Activated T-helper 1 cell treated with anti-CD3 and anti-CD28 coated beads, Interleukin-12 subunit alpha, Interleukin-12 subunit beta, Interleukin-2, Interleukin-4 antibody, amounts not matched to agents 30 ng/mL and 10 ng/mL and 1 ng/mL, durations not matched to agents 14 hours and 24 hours and 36 hours (primary cell): ENCODE results near the gene MIA2. TPM values are rescaled to one million over a fixed set of nuclear protein-coding genes. Genes with fewer than 3 reads are reported as not detected.
"Not testable (repeated sequence)": the region's sequence is repeated elsewhere in the genome, so short reads cannot be mapped to it uniquely, and the experiment has no call there.

Experiments
- DNase-seq: peaks from one replicate; pipeline ENCODE4 v3.0.0; 2021; ENCODE audit warnings: low spot score
- H3K27ac Mint-ChIP-seq: one replicate; pipeline ENCODE4 v1.8.0; 2021; ENCODE audit warnings: mild to moderate bottlenecking, mixed read lengths
- H3K27me3 Mint-ChIP-seq: one replicate; pipeline ENCODE4 v1.8.0; 2022; ENCODE audit warnings: mild to moderate bottlenecking, moderate library complexity, mixed read lengths; ENCODE audit not compliant: insufficient read depth
- H3K36me3 Mint-ChIP-seq: one replicate; pipeline ENCODE4 v1.8.0; 2021; ENCODE audit warnings: low read depth, mixed read lengths
- H3K4me1 Mint-ChIP-seq: one replicate; pipeline ENCODE4 v1.8.0; 2021; ENCODE audit warnings: low read depth, mixed read lengths
- H3K4me3 Mint-ChIP-seq: one replicate; pipeline ENCODE4 v1.8.0; 2021; ENCODE audit warnings: mild to moderate bottlenecking, moderate library complexity, mixed read lengths
- H3K9me3 Mint-ChIP-seq: one replicate; pipeline ENCODE4 v1.8.0; 2021; ENCODE audit warnings: mixed read lengths
- intact Hi-C: fragments of 100-400 bp; cut with micrococcal nuclease; formaldehyde crosslinking; loops from one replicate; pipeline ENCODE4 v1.15.1; 2024
- total RNA-seq: library from RNA; stranded (reverse); gene quantifications from 2 replicates; pipeline ENCODE4 v1.2.3, GENCODE V29; 2022

Gene MIA2
- total RNA-seq, 1 donor from 2014 or later, result 22.6 TPM

DNA sequence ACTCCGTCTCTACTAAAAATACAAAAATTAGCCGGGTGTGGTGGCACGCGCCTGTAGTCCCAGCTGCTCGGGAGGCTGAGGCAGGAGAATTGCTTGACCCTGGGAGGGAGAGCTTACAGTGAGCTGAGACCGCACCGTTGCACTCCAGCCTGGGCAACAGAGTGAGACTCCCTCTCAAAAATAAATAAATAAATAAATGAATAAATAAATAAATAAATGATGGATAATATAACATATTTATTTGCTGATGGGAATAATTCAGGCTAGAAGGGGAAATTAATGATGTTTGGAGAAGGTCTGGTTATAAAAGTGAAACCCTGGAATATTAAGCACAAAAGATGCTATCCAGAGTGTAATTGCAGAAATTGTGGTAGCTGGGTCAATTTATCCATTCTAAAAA, 107.4 kb downstream of the MIA2 start:
- Mint-ChIP-seq H3K4me1 (peaks cover 14% of the 10 kb centered on the region), H3K36me3 (peaks cover 20% of the 10 kb centered on the region)
- DNase-seq, H3K4me3 Mint-ChIP-seq, H3K27me3 Mint-ChIP-seq, H3K27ac Mint-ChIP-seq, intact Hi-C loops, H3K9me3 Mint-ChIP-seq: not testable (repeated sequence)

DNA sequence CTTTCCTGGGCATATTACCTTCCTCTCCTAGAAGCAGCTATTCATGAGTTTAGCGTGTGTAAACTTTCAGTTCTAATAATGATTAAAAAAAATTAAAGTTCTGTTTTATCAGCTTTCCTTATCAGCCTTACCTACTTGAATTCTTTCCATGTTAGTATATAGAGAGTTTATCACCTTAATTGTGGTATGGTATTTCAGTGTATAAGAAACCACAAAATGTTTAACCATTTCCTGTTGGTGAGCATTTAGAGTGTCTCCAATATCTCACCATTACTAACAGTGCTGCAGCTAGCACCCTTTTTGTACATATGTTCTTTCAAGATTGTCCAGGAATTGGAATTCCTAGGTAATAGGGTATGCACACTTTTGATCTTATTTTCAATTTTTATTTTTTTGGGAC, 109.1 kb downstream of the MIA2 start:
- Mint-ChIP-seq H3K4me1 (peaks cover 14% of the 10 kb centered on the region), H3K27ac (no peak overlapping the region), H3K27me3 (no peaks in the 10 kb centered on the region), H3K36me3 (peaks cover 26% of the 10 kb centered on the region), H3K4me3 (no peak overlapping the region), H3K9me3 (no peaks in the 10 kb centered on the region)
- intact Hi-C loops, result no loop called here
- no peak for DNase-seq

- H3K4me3 Mint-ChIP-seq, result no peak overlapping the region
- no peak for DNase-seq
- peaks cover 28% of the 10 kb centered on the region for H3K36me3 Mint-ChIP-seq
- no peak overlapping the region for H3K27ac Mint-ChIP-seq
- no peaks in the 10 kb centered on the region for H3K9me3 Mint-ChIP-seq
- no peaks in the 10 kb centered on the region for H3K27me3 Mint-ChIP-seq
- intact Hi-C loops, result no loop called here
- peaks cover 14% of the 10 kb centered on the region for H3K4me1 Mint-ChIP-seq
Observed at GRCh38 chr14:39343614-39344013, 109.9 kb downstream of the MIA2 start.

GRCh38 chr14:39350866-39351265, 117.2 kb downstream of the MIA2 start:
- intact Hi-C loops, result no loop called here
- no peak for DNase-seq
- no peak overlapping the region for H3K4me3 Mint-ChIP-seq
- H3K27me3 Mint-ChIP-seq, result no peaks in the 10 kb centered on the region
- H3K9me3 Mint-ChIP-seq, result peaks cover 10% of the 10 kb centered on the region
- no peaks in the 10 kb centered on the region for H3K4me1 Mint-ChIP-seq
- H3K36me3 Mint-ChIP-seq, result peaks cover 36% of the 10 kb centered on the region
- H3K27ac Mint-ChIP-seq, result no peak overlapping the region

DNA sequence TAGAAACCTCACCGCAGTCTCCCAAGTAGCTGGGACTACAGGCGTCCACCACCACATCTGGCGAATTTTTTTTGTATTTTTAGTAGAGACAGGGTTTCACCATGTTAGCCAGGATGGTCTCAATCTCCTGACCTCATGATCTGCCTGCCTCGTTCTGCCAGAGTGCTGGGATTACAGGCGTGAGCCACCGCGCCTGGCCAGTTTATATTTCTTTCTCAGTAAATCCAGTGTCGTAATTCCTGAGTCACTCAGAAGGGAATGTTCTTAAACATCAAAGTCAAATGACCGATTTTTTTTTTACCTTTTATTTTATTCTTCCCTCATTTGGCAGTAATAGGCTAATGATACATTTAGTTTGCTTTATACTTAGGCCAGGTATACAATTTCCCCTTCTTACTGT, 118.0 kb downstream of the MIA2 start:
- Mint-ChIP-seq H3K27ac (no peak overlapping the region), H3K36me3 (peaks cover 42% of the 10 kb centered on the region), H3K4me1 (no peaks in the 10 kb centered on the region), H3K9me3 (peaks cover 16% of the 10 kb centered on the region), H3K27me3 (no peaks in the 10 kb centered on the region), H3K4me3 (no peak overlapping the region)
- DNase-seq, result no peak
- intact Hi-C loops, result no loop called here

DNA sequence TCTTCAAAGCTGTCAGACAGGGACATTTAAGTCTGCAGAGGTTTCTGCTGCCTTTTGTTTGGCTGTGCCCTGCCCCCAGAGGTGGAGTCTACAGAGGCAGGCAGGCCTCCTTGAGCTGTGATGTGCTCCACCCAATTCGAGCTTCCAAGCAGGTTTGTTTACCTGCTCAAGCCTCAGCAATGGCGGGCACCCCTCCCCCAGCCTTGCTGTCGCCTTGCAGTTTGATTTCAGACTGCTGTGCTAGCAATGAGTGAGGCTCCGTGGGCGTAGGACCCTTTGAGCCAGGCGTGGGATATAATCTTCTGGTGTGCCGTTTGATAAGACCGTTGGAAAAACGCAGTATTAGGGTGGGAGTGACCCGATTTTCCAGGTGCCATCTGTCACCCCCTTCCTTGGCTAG, 125.4 kb downstream of the MIA2 start:
- peaks cover 15% of the 10 kb centered on the region for H3K9me3 Mint-ChIP-seq
- H3K27ac Mint-ChIP-seq, intact Hi-C loops, H3K27me3 Mint-ChIP-seq, H3K4me3 Mint-ChIP-seq, H3K4me1 Mint-ChIP-seq, DNase-seq: not testable (repeated sequence)
- peaks cover 36% of the 10 kb centered on the region for H3K36me3 Mint-ChIP-seq

- no peak for DNase-seq
- peaks cover 24% of the 10 kb centered on the region for H3K9me3 Mint-ChIP-seq
- intact Hi-C loops, result no loop called here
- no peak overlapping the region for H3K27ac Mint-ChIP-seq
- no peak overlapping the region for H3K4me3 Mint-ChIP-seq
- peaks cover 1% of the 10 kb centered on the region for H3K27me3 Mint-ChIP-seq
- H3K4me1 Mint-ChIP-seq, result peaks cover 9% of the 10 kb centered on the region
- H3K36me3 Mint-ChIP-seq, result peaks cover 39% of the 10 kb centered on the region
Observed at GRCh38 chr14:39360316-39360715, 126.6 kb downstream of the MIA2 start.

DNA sequence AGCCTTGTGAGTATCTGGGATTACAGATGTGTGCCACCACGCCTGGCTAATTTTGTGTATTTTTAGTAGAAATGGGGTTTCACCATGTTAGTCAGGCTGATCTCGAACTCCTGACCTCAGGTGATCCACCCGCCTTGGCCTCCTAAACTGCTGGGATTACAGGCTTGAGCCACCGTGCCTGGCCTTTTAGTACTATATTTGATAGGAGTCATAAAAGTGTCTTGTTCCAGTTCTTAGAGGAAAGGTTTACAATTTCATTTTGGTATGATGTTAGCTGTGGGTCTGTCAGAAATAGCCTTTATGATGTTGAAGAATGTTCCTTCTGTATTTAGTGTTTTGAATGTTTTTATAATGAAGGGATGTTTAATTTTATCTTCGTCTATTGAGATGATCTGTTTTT, 127.8 kb downstream of the MIA2 start:
- DNase-seq, H3K4me3 Mint-ChIP-seq, H3K27me3 Mint-ChIP-seq, intact Hi-C loops, H3K27ac Mint-ChIP-seq, H3K4me1 Mint-ChIP-seq: not testable (repeated sequence)
- Mint-ChIP-seq H3K36me3 (peaks cover 42% of the 10 kb centered on the region), H3K9me3 (peaks cover 26% of the 10 kb centered on the region)

DNA sequence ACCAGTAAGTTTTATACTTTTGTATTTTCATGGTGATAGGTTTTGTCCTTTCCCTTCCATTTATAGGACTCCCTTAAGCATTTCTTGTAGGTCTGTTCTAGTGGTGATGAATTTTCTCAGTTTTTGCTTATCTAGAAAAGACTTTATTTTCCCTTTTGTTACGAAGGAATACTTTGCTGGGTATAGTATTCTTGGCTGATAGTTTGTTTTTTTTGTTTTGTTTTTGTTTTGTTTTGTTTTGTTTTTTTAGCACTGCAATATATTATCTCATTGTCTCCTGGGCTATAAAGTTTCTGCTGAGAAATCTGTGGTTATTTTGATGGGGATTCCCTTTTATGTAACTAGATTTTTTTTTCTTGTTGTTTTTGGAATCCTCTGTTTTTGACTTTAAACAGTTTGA, 130.8 kb downstream of the MIA2 start:
- no peak overlapping the region for H3K4me3 Mint-ChIP-seq
- intact Hi-C loops, result no loop called here
- H3K27me3 Mint-ChIP-seq, result no peaks in the 10 kb centered on the region
- DNase-seq, result no peak
- peaks cover 9% of the 10 kb centered on the region for H3K4me1 Mint-ChIP-seq
- peaks cover 30% of the 10 kb centered on the region for H3K36me3 Mint-ChIP-seq
- no peak overlapping the region for H3K27ac Mint-ChIP-seq
- peaks cover 24% of the 10 kb centered on the region for H3K9me3 Mint-ChIP-seq

GRCh38 chr14:39365354-39365753, 131.6 kb downstream of the MIA2 start:
- Mint-ChIP-seq H3K4me3 (no peak overlapping the region), H3K27me3 (no peaks in the 10 kb centered on the region), H3K4me1 (peaks cover 9% of the 10 kb centered on the region), H3K36me3 (peaks cover 30% of the 10 kb centered on the region), H3K27ac (no peak overlapping the region), H3K9me3 (peaks cover 24% of the 10 kb centered on the region)
- DNase-seq, result no peak
- intact Hi-C loops, result loop anchor here (5.0 kb wide), 1 partner anchor 62 kb away; no protein-coding TSS in a partner anchor

GRCh38 chr14:39366460-39367386, 133.0 kb downstream of the MIA2 start:
- H3K27ac Mint-ChIP-seq, result no peak overlapping the region
- no peaks in the 10 kb centered on the region for H3K27me3 Mint-ChIP-seq
- no peak overlapping the region for H3K4me3 Mint-ChIP-seq
- peaks cover 27% of the 10 kb centered on the region for H3K36me3 Mint-ChIP-seq
- intact Hi-C loops, result loop anchor here (5.0 kb wide), 1 partner anchor 61 kb away; no protein-coding TSS in a partner anchor
- no peak for DNase-seq
- H3K9me3 Mint-ChIP-seq, result peaks cover 24% of the 10 kb centered on the region
- H3K4me1 Mint-ChIP-seq, result no peaks in the 10 kb centered on the region

DNA sequence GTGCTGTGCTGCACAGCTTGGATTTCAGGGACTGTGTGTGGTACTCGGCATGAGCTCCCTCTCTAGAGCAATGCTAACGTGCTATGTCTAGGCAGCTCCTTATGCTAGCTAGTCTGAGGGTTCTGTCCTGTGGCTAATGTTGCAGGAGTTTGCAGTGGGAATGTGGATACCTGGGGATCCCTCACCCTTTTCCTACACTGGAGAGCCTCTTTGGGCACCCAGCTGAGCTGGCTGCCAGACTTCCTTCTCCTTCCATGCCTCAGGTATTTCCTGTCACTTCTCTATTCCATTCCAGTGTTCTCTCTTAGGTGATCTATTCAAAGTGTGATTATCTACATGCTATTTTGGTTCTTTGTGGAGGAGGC, 133.7 kb downstream of the MIA2 start:
- peaks cover 24% of the 10 kb centered on the region for H3K9me3 Mint-ChIP-seq
- intact Hi-C loops, result loop anchor here (5.0 kb wide), 1 partner anchor 60 kb away; no protein-coding TSS in a partner anchor
- no peak for DNase-seq
- H3K4me3 Mint-ChIP-seq, result no peak overlapping the region
- H3K27ac Mint-ChIP-seq, result no peak overlapping the region
- no peaks in the 10 kb centered on the region for H3K4me1 Mint-ChIP-seq
- H3K27me3 Mint-ChIP-seq, result no peaks in the 10 kb centered on the region
- peaks cover 27% of the 10 kb centered on the region for H3K36me3 Mint-ChIP-seq

GRCh38 chr14:39368261-39368959, 134.7 kb downstream of the MIA2 start:
- Mint-ChIP-seq H3K27ac (no peak overlapping the region), H3K9me3 (peaks cover 22% of the 10 kb centered on the region), H3K36me3 (peaks cover 23% of the 10 kb centered on the region), H3K4me1 (no peaks in the 10 kb centered on the region), H3K27me3 (no peaks in the 10 kb centered on the region), H3K4me3 (no peak overlapping the region)
- DNase-seq, result no peak
- intact Hi-C loops, result loop anchor here (1.0 to 5.0 kb wide), 5 partner anchors 59 to 261 kb away; partner anchors contain the start of genes GEMIN2 and PNN
